ENCODE data around the gene KIF12. TPM values are rescaled to one million over a fixed set of nuclear protein-coding genes. Genes with fewer than 3 reads are reported as not detected.

KIF12 gene
- total and polyA plus RNA-seq, 2 donors (not counting 3 experiments of a cell fraction or from before 2014, with no cell fraction given): 0.46 to 0.97 TPM

DNA sequence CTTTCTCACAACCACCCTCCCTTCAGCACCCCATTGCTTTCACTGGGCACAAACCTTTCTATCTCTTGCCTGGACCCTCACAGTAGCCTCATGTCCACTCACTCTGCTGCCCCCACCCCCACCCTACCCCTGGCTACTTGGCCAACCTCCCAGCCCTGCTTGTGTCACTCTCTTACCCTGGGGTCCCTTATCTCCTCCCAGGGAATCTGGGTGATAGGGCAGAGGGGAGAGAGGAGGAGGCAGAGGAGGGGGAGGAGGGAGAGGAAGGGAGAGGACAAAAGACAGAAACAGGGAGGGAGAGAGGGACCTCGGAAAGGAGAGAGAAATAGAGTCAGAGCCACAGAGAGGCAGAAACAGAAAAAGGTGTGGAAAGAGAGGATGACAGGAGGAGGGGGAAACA, 25.0 kb upstream of the KIF12 start:
- POLR2A ChIA-PET: no interaction called here
- H3K9ac ChIP-seq (replicated peaks; ENCODE audit: extremely low read depth, insufficient read depth, low read length): no peak overlapping the region
- no peaks in the 10 kb centered on the region for H3K4me1 ChIP-seq (ENCODE audit: control insufficient read depth, extremely low read depth, insufficient read depth, low read length)
- H4K20me1 ChIP-seq (replicated peaks; ENCODE audit: control insufficient read depth, extremely low read depth, insufficient read depth, low read length): no peaks in the 10 kb centered on the region
- no peak for TF ChIP-seq POLR2A (IDR thresholded peaks at IDR 0.05; ENCODE audit: low read depth, low read length)
- no peak for TF ChIP-seq EZH2 (IDR thresholded peaks at IDR 0.05; ENCODE audit: borderline replicate concordance, low read depth, low read length, severe bottlenecking)
- TF ChIP-seq MYC (IDR thresholded peaks at IDR 0.05; ENCODE audit: low read depth, low read length): no peak
- TF ChIP-seq, protein P1, sequence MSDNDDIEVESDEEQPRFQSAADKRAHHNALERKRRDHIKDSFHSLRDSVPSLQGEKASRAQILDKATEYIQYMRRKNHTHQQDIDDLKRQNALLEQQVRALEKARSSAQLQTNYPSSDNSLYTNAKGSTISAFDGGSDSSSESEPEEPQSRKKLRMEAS (IDR thresholded peaks at IDR 0.05; ENCODE audit: insufficient read depth, insufficient read length): no peak
- TF ChIP-seq GATA2 (IDR thresholded peaks at IDR 0.05; ENCODE audit: insufficient read depth, insufficient read length, low read depth, low read length): no peak
- no peak for TF ChIP-seq JUN (IDR thresholded peaks at IDR 0.05; ENCODE audit: borderline replicate concordance, insufficient read depth, insufficient read length, low read depth)
- TF ChIP-seq FOS (IDR thresholded peaks at IDR 0.05; ENCODE audit: borderline replicate concordance, insufficient read depth, low read length): no peak
- TF ChIP-seq, protein P2, sequence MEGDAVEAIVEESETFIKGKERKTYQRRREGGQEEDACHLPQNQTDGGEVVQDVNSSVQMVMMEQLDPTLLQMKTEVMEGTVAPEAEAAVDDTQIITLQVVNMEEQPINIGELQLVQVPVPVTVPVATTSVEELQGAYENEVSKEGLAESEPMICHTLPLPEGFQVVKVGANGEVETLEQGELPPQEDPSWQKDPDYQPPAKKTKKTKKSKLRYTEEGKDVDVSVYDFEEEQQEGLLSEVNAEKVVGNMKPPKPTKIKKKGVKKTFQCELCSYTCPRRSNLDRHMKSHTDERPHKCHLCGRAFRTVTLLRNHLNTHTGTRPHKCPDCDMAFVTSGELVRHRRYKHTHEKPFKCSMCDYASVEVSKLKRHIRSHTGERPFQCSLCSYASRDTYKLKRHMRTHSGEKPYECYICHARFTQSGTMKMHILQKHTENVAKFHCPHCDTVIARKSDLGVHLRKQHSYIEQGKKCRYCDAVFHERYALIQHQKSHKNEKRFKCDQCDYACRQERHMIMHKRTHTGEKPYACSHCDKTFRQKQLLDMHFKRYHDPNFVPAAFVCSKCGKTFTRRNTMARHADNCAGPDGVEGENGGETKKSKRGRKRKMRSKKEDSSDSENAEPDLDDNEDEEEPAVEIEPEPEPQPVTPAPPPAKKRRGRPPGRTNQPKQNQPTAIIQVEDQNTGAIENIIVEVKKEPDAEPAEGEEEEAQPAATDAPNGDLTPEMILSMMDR (IDR thresholded peaks at IDR 0.05; ENCODE audit: extremely low read depth in 1 of 2, insufficient read depth in 1 of 2, low read depth in 1 of 2, low read length in 2 of 2): no peak
- TF ChIP-seq POLR2AphosphoS5 (IDR thresholded peaks at IDR 0.05; ENCODE audit: insufficient read depth, low read depth, low read length): no peak
- H3K9me1 ChIP-seq (replicated peaks; ENCODE audit: control insufficient read depth, extremely low read depth, insufficient read depth, low read length): no peaks in the 10 kb centered on the region
- no peaks in the 10 kb centered on the region for H3K36me3 ChIP-seq (ENCODE audit: control insufficient read depth in 2 of 2, extremely low read depth in 1 of 2, insufficient read depth in 2 of 2, low read length in 2 of 2)
- intact Hi-C loops (cut with micrococcal nuclease): no loop called here
- no peak for FAIRE-seq
- H3K4me3 ChIP-seq (replicated peaks in 1 of 3; ENCODE audit: insufficient read depth in 1 of 3, low read depth in 1 of 3, low read length in 3 of 3): no peak overlapping the region
- peaks cover 17% of the 10 kb centered on the region in 2 experiments for H3K27me3 ChIP-seq (ENCODE audit: control insufficient read depth in 2 of 2, insufficient read depth in 2 of 2, low read length in 2 of 2)
- H3K79me2 ChIP-seq (ENCODE audit: control insufficient read depth, insufficient read depth, low read length): no peaks in the 10 kb centered on the region
- BruUV-seq (replicated peaks): no TSS peak
- no peaks in the 10 kb centered on the region for H3K9me3 ChIP-seq (replicated peaks; ENCODE audit: control insufficient read depth, insufficient read depth, low read length)
- CTCF ChIA-PET: no interaction called here
- DNase-seq (ENCODE audit: low read depth, low spot score): no peak
- no peak overlapping the region for H3K27ac ChIP-seq (ENCODE audit: insufficient read depth, low read depth, low read length)
- dilution Hi-C loops (cut with MboI; ENCODE audit: extremely low pct_ligation_motif_present, low sequenced_read_pairs): no loop called here
- no peak overlapping the region for H2AFZ ChIP-seq (ENCODE audit: low read depth, low read length)
- H3K4me2 ChIP-seq (ENCODE audit: insufficient read depth, low read length): no peak overlapping the region
